ENCODE data around the gene ASB16. TPM values are rescaled to one million over a fixed set of nuclear protein-coding genes. Genes with fewer than 3 reads are reported as not detected.

The ASB16 gene
- polyA plus RNA-seq, 1 donor from 2014 or later: not detected

- Histone ChIP-seq H2AFZ (ENCODE audit: low read depth, low read length) (no peak overlapping the region), H3K36me3 (ENCODE audit: insufficient read depth, low read length) (no peaks in the 10 kb centered on the region), H3K9me2 (ENCODE audit: insufficient read depth, low read length) (no peaks in the 10 kb centered on the region), H4K20me1 (ENCODE audit: insufficient read depth) (no peaks in the 10 kb centered on the region), H3K27ac (ENCODE audit: low read length) (no peak overlapping the region), H3K27me3 (ENCODE audit: insufficient read depth, low read depth, low read length) (no peaks in the 10 kb centered on the region), H3F3A (ENCODE audit: insufficient read depth, low read length, poor library complexity, severe bottlenecking) (no peaks in the 10 kb centered on the region), H3K9me3 (ENCODE audit: low read length) (no peaks in the 10 kb centered on the region), H3K4me3 (ENCODE audit: low read length) (no peak overlapping the region), H3K4me2 (ENCODE audit: low read length) (no peak overlapping the region), H3K9ac (ENCODE audit: low read length) (no peak overlapping the region), H3K79me2 (replicated peaks; ENCODE audit: insufficient read depth, low read length) (no peaks in the 10 kb centered on the region)
- no peak for TF ChIP-seq CTCF (IDR thresholded peaks at IDR 0.05; ENCODE audit: poor library complexity, severe bottlenecking)
- no peak for TF ChIP-seq EZH2 (IDR thresholded peaks at IDR 0.05; ENCODE audit: borderline replicate concordance, insufficient read depth, low read length, poor library complexity, severe bottlenecking)
- no peak for TF ChIP-seq EP300 (conservative IDR thresholded peaks at IDR 0.05; ENCODE audit: poor library complexity, severe bottlenecking)
- TF ChIP-seq SMC3 (conservative IDR thresholded peaks at IDR 0.05; ENCODE audit: poor library complexity): no peak
- TF ChIP-seq TAF1 (IDR thresholded peaks at IDR 0.05; ENCODE audit: low read depth): no peak
- TF ChIP-seq RAD21 (conservative IDR thresholded peaks at IDR 0.05): no peak
- no peak for TF ChIP-seq MXI1 (conservative IDR thresholded peaks at IDR 0.05; ENCODE audit: poor library complexity, severe bottlenecking)
Measured at GRCh38 chr17:44207319-44207718, 36.8 kb downstream of the ASB16 start.

DNA sequence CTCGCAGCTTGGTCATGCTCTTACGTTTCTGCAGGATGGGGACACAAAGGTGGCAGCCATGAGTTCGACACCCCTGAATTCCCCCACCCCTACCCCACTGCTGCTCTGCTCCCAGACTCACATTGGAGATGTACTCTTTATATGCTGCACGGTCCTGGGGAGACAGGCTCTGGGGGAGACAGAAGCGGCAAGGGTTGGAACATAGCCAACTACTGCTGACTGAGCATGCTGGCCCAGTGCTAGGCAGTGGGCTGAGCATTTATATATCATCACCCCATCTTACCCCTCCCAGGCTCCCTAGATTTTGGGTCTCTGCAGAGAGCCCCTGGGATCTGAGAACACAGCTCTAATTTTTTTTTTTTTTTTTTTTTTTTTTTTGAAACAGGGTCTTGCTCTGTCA, 37.2 kb downstream of the ASB16 start:
- no peaks in the 10 kb centered on the region for H3K79me2 ChIP-seq (replicated peaks; ENCODE audit: insufficient read depth, low read length)
- no peak overlapping the region for H3K27ac ChIP-seq (ENCODE audit: low read length)
- H3K36me3 ChIP-seq (ENCODE audit: insufficient read depth, low read length): no peaks in the 10 kb centered on the region
- TF ChIP-seq EZH2 (IDR thresholded peaks at IDR 0.05; ENCODE audit: borderline replicate concordance, insufficient read depth, low read length, poor library complexity, severe bottlenecking) (no peak), SMC3 (conservative IDR thresholded peaks at IDR 0.05; ENCODE audit: poor library complexity) (no peak), POLR2AphosphoS5 (IDR thresholded peaks at IDR 0.05) (no peak), CTCF (IDR thresholded peaks at IDR 0.05; ENCODE audit: poor library complexity, severe bottlenecking) (no peak), TAF1 (IDR thresholded peaks at IDR 0.05; ENCODE audit: low read depth) (no peak), RAD21 (conservative IDR thresholded peaks at IDR 0.05) (no peak), EP300 (conservative IDR thresholded peaks at IDR 0.05; ENCODE audit: poor library complexity, severe bottlenecking) (no peak)
- no peaks in the 10 kb centered on the region for H3K9me3 ChIP-seq (ENCODE audit: low read length)
- H3K9me2 ChIP-seq (ENCODE audit: insufficient read depth, low read length): no peaks in the 10 kb centered on the region
- no peaks in the 10 kb centered on the region for H3F3A ChIP-seq (ENCODE audit: insufficient read depth, low read length, poor library complexity, severe bottlenecking)
- no peaks in the 10 kb centered on the region for H4K20me1 ChIP-seq (ENCODE audit: insufficient read depth)
- H3K9ac ChIP-seq (ENCODE audit: low read length): no peak overlapping the region
- H3K4me3 ChIP-seq (ENCODE audit: low read length): no peak overlapping the region
- H3K27me3 ChIP-seq (ENCODE audit: insufficient read depth, low read depth, low read length): no peaks in the 10 kb centered on the region
- H2AFZ ChIP-seq (ENCODE audit: low read depth, low read length): no peak overlapping the region
- no peak overlapping the region for H3K4me2 ChIP-seq (ENCODE audit: low read length)

GRCh38 chr17:44209786-44210341, 39.4 kb downstream of the ASB16 start:
- Histone ChIP-seq H3K9me2 (ENCODE audit: insufficient read depth, low read length) (no peaks in the 10 kb centered on the region), H3F3A (ENCODE audit: insufficient read depth, low read length, poor library complexity, severe bottlenecking) (no peaks in the 10 kb centered on the region), H3K36me3 (ENCODE audit: insufficient read depth, low read length) (peaks cover 7% of the 10 kb centered on the region), H3K27ac (ENCODE audit: low read length) (no peak overlapping the region), H3K27me3 (ENCODE audit: insufficient read depth, low read depth, low read length) (no peaks in the 10 kb centered on the region), H3K79me2 (replicated peaks; ENCODE audit: insufficient read depth, low read length) (no peaks in the 10 kb centered on the region), H3K9me3 (ENCODE audit: low read length) (no peaks in the 10 kb centered on the region), H3K9ac (ENCODE audit: low read length) (no peak overlapping the region), H2AFZ (ENCODE audit: low read depth, low read length) (no peak overlapping the region), H3K4me3 (ENCODE audit: low read length) (no peak overlapping the region), H3K4me2 (ENCODE audit: low read length) (no peak overlapping the region), H4K20me1 (ENCODE audit: insufficient read depth) (peaks cover under 1% of the 10 kb centered on the region)
- no peak for TF ChIP-seq MXI1 (conservative IDR thresholded peaks at IDR 0.05; ENCODE audit: poor library complexity, severe bottlenecking)
- TF ChIP-seq SMC3 (conservative IDR thresholded peaks at IDR 0.05; ENCODE audit: poor library complexity): no peak
- no peak for TF ChIP-seq TAF1 (IDR thresholded peaks at IDR 0.05; ENCODE audit: low read depth)
- TF ChIP-seq EZH2 (IDR thresholded peaks at IDR 0.05; ENCODE audit: borderline replicate concordance, insufficient read depth, low read length, poor library complexity, severe bottlenecking): no peak
- no peak for TF ChIP-seq EP300 (conservative IDR thresholded peaks at IDR 0.05; ENCODE audit: poor library complexity, severe bottlenecking)
- TF ChIP-seq REST (IDR thresholded peaks at IDR 0.05; ENCODE audit: borderline replicate concordance): no peak
- TF ChIP-seq POLR2AphosphoS5 (IDR thresholded peaks at IDR 0.05): no peak
